A673 (cell line): ENCODE measurements around the gene PROSER3. TPM values are rescaled to one million over a fixed set of nuclear protein-coding genes. Genes with fewer than 3 reads are reported as not detected.

Source experiments
- BruUV-seq: library from RNA; stranded (reverse); fragments of 400-500 nt; replicated peaks from 2 replicates; lab custom pipeline; 2021; lab: Mats Ljungman, UMichigan
- CTCF ChIA-PET: fragments of 300-600 bp; sonication (Branson Sonifier 250); formaldehyde crosslinking; loops from one replicate; lab custom pipeline; 2022; ENCODE audit warnings: antibody characterized with exemption; lab: Charles Lee
- POLR2A ChIA-PET: fragments of 300-600 bp; sonication (Branson Sonifier 250); formaldehyde crosslinking; loops from one replicate; lab custom pipeline; 2022; ENCODE audit warnings: antibody characterized with exemption; ENCODE audit not compliant: low non-redundant PET; lab: Charles Lee
- DNase-seq: peaks from one replicate; pipeline ENCODE4 v3.0.0-alpha.2; 2015; ENCODE audit warnings: low spot score
- H3K27ac ChIP-seq: fragments of 200-600 bp; sonication (generic); 2 replicates; pipeline ENCODE4 v1.5.1; 2016; ENCODE audit warnings: mixed run types, low read depth, mild to moderate bottlenecking, mixed read lengths, antibody characterized with exemption, low read length; ENCODE audit not compliant: poor library complexity, severe bottlenecking
- H3K27me3 ChIP-seq: fragments of 200-600 bp; sonication (generic); replicated peaks from 2 replicates; pipeline ENCODE4 v1.6.1; 2017; ENCODE audit warnings: mixed run types, low read depth, mild to moderate bottlenecking, mixed read lengths, antibody characterized with exemption, low read length; ENCODE audit not compliant: insufficient read depth, poor library complexity
- H3K36me3 ChIP-seq: fragments of 200-600 bp; sonication (generic); 2 replicates; pipeline ENCODE4 v1.6.1; 2016; ENCODE audit warnings: mixed run types, mild to moderate bottlenecking, mixed read lengths, antibody characterized with exemption, low read length; ENCODE audit not compliant: insufficient read depth, poor library complexity, severe bottlenecking
- H3K4me1 ChIP-seq: fragments of 200-600 bp; sonication (generic); 2 replicates; pipeline ENCODE4 v1.6.1; 2017; ENCODE audit warnings: mixed run types, mild to moderate bottlenecking, mixed read lengths, antibody characterized with exemption, low read length; ENCODE audit not compliant: insufficient read depth, poor library complexity, severe bottlenecking
- H3K4me3 ChIP-seq: fragments of 200-600 bp; sonication (generic); 2 replicates; pipeline ENCODE4 v1.5.1; 2016; ENCODE audit warnings: low read depth, mixed run types, mild to moderate bottlenecking, mixed read lengths, low read length; ENCODE audit not compliant: poor library complexity, severe bottlenecking
- H3K9me3 ChIP-seq: fragments of 200-600 bp; sonication (generic); 2 replicates; pipeline ENCODE4 v1.6.1; 2016; ENCODE audit warnings: mixed run types, low read depth, mild to moderate bottlenecking, mixed read lengths, antibody characterized with exemption, low read length; ENCODE audit not compliant: poor library complexity, severe bottlenecking
- CTCF ChIP-seq: fragments of 300-800, 200-600 bp; sonication (generic); conservative IDR thresholded peaks from 2 replicates; pipeline ENCODE4 v1.5.1; 2017; ENCODE audit warnings: low read depth, mild to moderate bottlenecking, antibody characterized with exemption, low read length, moderate library complexity, mixed read lengths
- EZH2 ChIP-seq: fragments of 200-600 bp; sonication (generic); IDR thresholded peaks from 2 replicates; pipeline ENCODE4 v1.6.1; 2017; ENCODE audit warnings: borderline replicate concordance, low read depth, mild to moderate bottlenecking, mixed read lengths, antibody characterized with exemption, low read length; ENCODE audit not compliant: poor library complexity, severe bottlenecking
- intact Hi-C: fragments of 100-400 bp; cut with micrococcal nuclease; formaldehyde crosslinking; loops from one replicate; pipeline ENCODE4 v1.10.0; 2022; ENCODE audit not compliant: unreplicated experiment
- total RNA-seq: library from RNA; stranded (reverse); gene quantifications from 2 replicates; pipeline ENCODE4 v1.2.3, GENCODE V29; 2021

The PROSER3 gene
- total RNA-seq, 1 experiment from 2014 or later, result 38.4 TPM

GRCh38 chr19:35734273-35734672 is 23.7 kb upstream of the PROSER3 start:
- no peaks in the 10 kb centered on the region for H3K27me3 ChIP-seq
- intact Hi-C loops, result no loop called here
- no peak overlapping the region for H3K4me3 ChIP-seq
- no peaks in the 10 kb centered on the region for H3K9me3 ChIP-seq
- peaks cover 81% of the 10 kb centered on the region for H3K36me3 ChIP-seq
- H3K27ac ChIP-seq, result no peak overlapping the region
- no TSS peak for BruUV-seq
- no peak for DNase-seq
- H3K4me1 ChIP-seq, result no peaks in the 10 kb centered on the region
- TF ChIP-seq EZH2, result no peak
- TF ChIP-seq CTCF, result no peak
- ChIA-PET CTCF (no interaction called here), POLR2A (no interaction called here)

GRCh38 chr19:35734889-35735288 is 23.1 kb upstream of the PROSER3 start:
- BruUV-seq, result no TSS peak
- POLR2A ChIA-PET, result no interaction called here
- H3K9me3 ChIP-seq, result no peaks in the 10 kb centered on the region
- H3K4me3 ChIP-seq, result no peak overlapping the region
- no peak for DNase-seq
- CTCF ChIA-PET, result no interaction called here
- H3K27ac ChIP-seq, result no peak overlapping the region
- no peaks in the 10 kb centered on the region for H3K4me1 ChIP-seq
- H3K27me3 ChIP-seq, result no peaks in the 10 kb centered on the region
- H3K36me3 ChIP-seq, result peaks cover 75% of the 10 kb centered on the region
- intact Hi-C loops, result no loop called here
- no peak for TF ChIP-seq EZH2

- no TSS peak for BruUV-seq
- H3K36me3 ChIP-seq, result peaks cover 52% of the 10 kb centered on the region
- H3K4me1 ChIP-seq, result no peaks in the 10 kb centered on the region
- H3K9me3 ChIP-seq, result no peaks in the 10 kb centered on the region
- no peak overlapping the region for H3K27ac ChIP-seq
- intact Hi-C loops, result no loop called here
- CTCF ChIA-PET, result no interaction called here
- H3K4me3 ChIP-seq, result no peak overlapping the region
- no peaks in the 10 kb centered on the region for H3K27me3 ChIP-seq
- no peak for DNase-seq
- TF ChIP-seq EZH2 (no peak), CTCF (no peak)
- POLR2A ChIA-PET, result interaction anchor here (0.6 kb wide), 1 partner anchor 89 kb away, joined by 4 read pairs; the partner anchor contains the start of gene COX6B1
Measured at GRCh38 chr19:35736913-35737886, 20.8 kb upstream of the PROSER3 start.
